ENCODE measurements around the gene FXR2. TPM values are rescaled to one million over a fixed set of nuclear protein-coding genes. Genes with fewer than 3 reads are reported as not detected.

The FXR2 gene
- total RNA-seq (39.8 and 46.6 TPM in 2 replicates), polyA plus RNA-seq (22.0 and 28.1 TPM in 2 replicates), polyA minus RNA-seq (ENCODE audit: low replicate concordance) (106 and 122 TPM in 2 replicates)
- polyA plus RNA-seq (2012): 20.7 and 30.8 TPM in 2 replicates

DNA sequence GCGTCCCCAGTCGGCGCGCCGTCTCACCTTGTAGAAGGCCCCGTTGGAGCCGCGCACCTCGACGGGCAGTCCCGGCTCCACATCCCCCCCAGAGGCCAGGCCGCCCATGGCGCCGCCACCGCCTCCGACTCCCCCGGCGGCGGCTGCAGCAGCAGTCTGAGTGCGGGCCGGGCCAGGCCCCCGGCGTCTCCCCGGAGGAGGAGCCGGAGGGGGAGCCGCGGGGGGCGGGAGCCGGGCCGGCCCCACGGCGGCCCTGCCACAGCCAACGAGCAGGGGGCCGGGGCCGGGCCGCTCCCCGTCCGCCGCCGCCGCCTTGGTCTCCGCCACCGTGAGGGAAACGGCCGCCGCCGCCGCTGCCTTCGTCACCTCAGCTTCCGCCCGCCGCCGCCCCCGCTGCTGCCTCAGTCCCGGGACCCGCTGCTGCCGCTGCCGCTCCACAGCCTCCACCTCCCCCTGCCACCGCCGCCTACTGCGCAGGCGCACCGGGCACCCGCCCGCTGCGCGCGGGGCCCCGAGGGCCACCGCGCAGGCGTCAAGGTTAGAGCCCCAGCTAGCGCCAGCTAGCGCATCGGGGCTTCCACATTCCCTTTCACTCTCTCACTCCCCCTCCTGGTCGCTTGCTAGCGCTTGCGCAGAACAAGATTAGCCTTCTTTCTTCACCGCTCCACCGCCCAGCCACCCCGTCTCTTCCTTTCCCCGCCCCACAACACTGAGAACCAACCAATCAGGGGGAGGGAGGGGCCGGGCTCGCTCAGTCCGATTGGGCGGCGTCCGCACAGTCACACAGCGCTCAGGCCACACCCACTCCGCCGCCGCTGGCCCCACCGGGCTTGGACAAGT, at the start of gene FXR2:
Gene FXR2, minus strand, starts transcription at position 473 of the 840 bp plus-strand sequence. Its CDS starts 365 bp downstream, at position 108.
- no peak for TF ChIP-seq EZH2 (IDR thresholded peaks at IDR 0.05; ENCODE audit: low read length, missing control alignments)
- TF ChIP-seq CTCF (conservative IDR thresholded peaks at IDR 0.05 in 1 of 2, IDR thresholded peaks at IDR 0.05 in 1 of 2; ENCODE audit: low read depth in 1 of 2, low read length in 2 of 2): peak; percentile 55 to 65
- Histone ChIP-seq H3K27me3 (ENCODE audit: control insufficient read depth, insufficient read depth, low read length) (peaks cover under 1% of the 10 kb centered on the region), H3K9ac (ENCODE audit: insufficient read depth, low read length) (peak within 1 kb of the TSS; percentile 80), H3K79me2 (ENCODE audit: control insufficient read depth, insufficient read depth, low read length) (peaks cover 43% of the 10 kb centered on the region), H3K4me1 (ENCODE audit: control insufficient read depth, extremely low read depth, insufficient read depth, low read length) (peaks cover 5% of the 10 kb centered on the region), H3K36me3 (ENCODE audit: control insufficient read depth, insufficient read depth, low read length) (no peaks in the 10 kb centered on the region), H4K20me1 (ENCODE audit: control insufficient read depth, extremely low read depth, insufficient read depth, low read length) (no peaks in the 10 kb centered on the region), H3K9me3 (ENCODE audit: control insufficient read depth, insufficient read depth, low read depth, low read length) (no peaks in the 10 kb centered on the region), H3K4me3 (replicated peaks in 1 of 4; ENCODE audit: control extremely low read depth in 1 of 4, insufficient read depth in 1 of 4, low read depth in 3 of 4, low read length in 4 of 4) (peak within 1 kb of the TSS; percentile 54 to 96 (median 80)), H2AFZ (ENCODE audit: low read length) (peak within 1 kb of the TSS; percentile 55), H3K4me2 (ENCODE audit: extremely low read depth, insufficient read depth, low read length) (peak within 1 kb of the TSS; percentile 93), H3K27ac (ENCODE audit: insufficient read depth, low read length) (peak within 1 kb of the TSS; percentile 65)
- peak; percentile 99 to 100 for DNase-seq (ENCODE audit: low read depth in 2 of 2)

DNA sequence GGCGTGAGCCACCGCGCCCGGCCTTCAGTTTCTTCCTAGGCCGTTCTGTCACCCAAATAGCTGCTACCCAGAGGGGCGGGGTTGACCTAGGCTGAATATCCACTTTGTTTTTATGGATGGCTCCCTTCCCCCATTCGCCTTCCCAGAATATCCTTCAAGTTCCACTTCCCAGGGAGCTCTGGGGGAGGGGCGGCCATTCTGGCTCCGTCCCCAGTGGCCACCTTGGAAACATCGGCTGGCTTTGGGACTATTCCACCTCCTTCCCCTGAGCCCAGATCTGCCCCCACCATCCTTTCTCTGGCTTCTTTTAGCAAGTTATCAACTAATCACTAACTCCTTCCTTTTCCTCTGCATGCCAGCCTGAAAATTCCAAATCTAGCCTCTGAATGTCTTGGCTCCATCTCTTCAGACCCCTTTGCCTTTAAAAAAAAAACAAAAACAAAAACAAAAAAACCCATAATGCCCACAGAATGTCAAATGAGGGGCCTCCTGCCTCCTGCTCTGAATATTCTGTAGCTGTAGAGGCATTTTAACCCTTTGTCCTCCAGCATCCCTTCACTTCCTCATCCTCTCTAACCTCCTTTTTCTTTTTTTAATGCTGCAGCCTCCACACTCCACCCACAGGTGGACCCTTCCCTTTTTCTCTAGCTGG, 42.4 kb upstream of the FXR2 start:
- Histone ChIP-seq H3K36me3 (ENCODE audit: control insufficient read depth, insufficient read depth, low read length) (no peaks in the 10 kb centered on the region), H3K79me2 (ENCODE audit: control insufficient read depth, insufficient read depth, low read length) (no peaks in the 10 kb centered on the region), H3K27ac (ENCODE audit: insufficient read depth, low read length) (no peak overlapping the region), H3K9ac (ENCODE audit: insufficient read depth, low read length) (no peak overlapping the region), H2AFZ (ENCODE audit: low read length) (no peak overlapping the region), H4K20me1 (ENCODE audit: control insufficient read depth, extremely low read depth, insufficient read depth, low read length) (no peaks in the 10 kb centered on the region), H3K4me1 (ENCODE audit: control insufficient read depth, extremely low read depth, insufficient read depth, low read length) (no peaks in the 10 kb centered on the region), H3K4me3 (replicated peaks in 1 of 4; ENCODE audit: control extremely low read depth in 1 of 4, insufficient read depth in 1 of 4, low read depth in 3 of 4, low read length in 4 of 4) (no peak overlapping the region), H3K27me3 (ENCODE audit: control insufficient read depth, insufficient read depth, low read length) (peaks cover 18% of the 10 kb centered on the region), H3K4me2 (ENCODE audit: extremely low read depth, insufficient read depth, low read length) (no peak overlapping the region), H3K9me3 (ENCODE audit: control insufficient read depth, insufficient read depth, low read depth, low read length) (no peaks in the 10 kb centered on the region)
- TF ChIP-seq EZH2 (IDR thresholded peaks at IDR 0.05; ENCODE audit: low read length, missing control alignments): no peak
- no peak for TF ChIP-seq CTCF (conservative IDR thresholded peaks at IDR 0.05 in 1 of 2, IDR thresholded peaks at IDR 0.05 in 1 of 2; ENCODE audit: low read depth in 1 of 2, low read length in 2 of 2)
- DNase-seq (ENCODE audit: low read depth in 2 of 2): peak; percentile 5 to 10

DNA sequence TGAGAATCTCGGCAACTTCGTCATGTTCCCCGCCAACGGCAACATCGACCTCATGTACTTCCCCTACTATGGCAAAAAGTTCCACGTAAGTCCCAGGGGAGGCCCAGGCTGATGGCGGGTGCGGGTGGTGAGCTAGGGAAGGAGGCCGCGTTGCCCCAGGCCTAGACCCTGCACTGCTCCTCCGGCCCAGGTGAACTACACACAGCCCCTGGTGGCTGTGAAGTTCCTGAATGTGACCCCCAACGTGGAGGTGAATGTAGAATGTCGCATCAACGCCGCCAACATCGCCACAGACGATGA, 40.8 kb upstream of the FXR2 start:
- Histone ChIP-seq H4K20me1 (ENCODE audit: control insufficient read depth, extremely low read depth, insufficient read depth, low read length) (no peaks in the 10 kb centered on the region), H3K27ac (ENCODE audit: insufficient read depth, low read length) (no peak overlapping the region), H3K4me3 (replicated peaks in 1 of 4; ENCODE audit: control extremely low read depth in 1 of 4, insufficient read depth in 1 of 4, low read depth in 3 of 4, low read length in 4 of 4) (no peak overlapping the region), H2AFZ (ENCODE audit: low read length) (no peak overlapping the region), H3K4me2 (ENCODE audit: extremely low read depth, insufficient read depth, low read length) (no peak overlapping the region), H3K79me2 (ENCODE audit: control insufficient read depth, insufficient read depth, low read length) (no peaks in the 10 kb centered on the region), H3K27me3 (ENCODE audit: control insufficient read depth, insufficient read depth, low read length) (peaks cover 31% of the 10 kb centered on the region), H3K9me3 (ENCODE audit: control insufficient read depth, insufficient read depth, low read depth, low read length) (no peaks in the 10 kb centered on the region), H3K9ac (ENCODE audit: insufficient read depth, low read length) (no peak overlapping the region), H3K36me3 (ENCODE audit: control insufficient read depth, insufficient read depth, low read length) (no peaks in the 10 kb centered on the region), H3K4me1 (ENCODE audit: control insufficient read depth, extremely low read depth, insufficient read depth, low read length) (no peaks in the 10 kb centered on the region)
- TF ChIP-seq EZH2 (IDR thresholded peaks at IDR 0.05; ENCODE audit: low read length, missing control alignments) (no peak), CTCF (conservative IDR thresholded peaks at IDR 0.05 in 1 of 2, IDR thresholded peaks at IDR 0.05 in 1 of 2; ENCODE audit: low read depth in 1 of 2, low read length in 2 of 2) (no peak)
- DNase-seq (ENCODE audit: low read depth in 2 of 2): no peak
